RWPE1 (cell line): ENCODE measurements around the gene LHFPL3.
A peak's percentile ranks its signal among the peaks of the same experiment; 100 is the strongest.

Experiments
- CTCF ChIA-PET: fragments of 350-600 bp; sonication (Branson Sonifier 250); formaldehyde crosslinking; extraction: SDS; loops from one replicate; lab custom pipeline; 2021; lab: Yijun Ruan, JAX
- POLR2A ChIA-PET: fragments of 400-600 bp; formaldehyde crosslinking; extraction: SDS; loops from one replicate; lab custom pipeline; 2020; ENCODE audit warnings: antibody characterized with exemption; ENCODE audit not compliant: low non-redundant PET; lab: Yijun Ruan, JAX
- DNase-seq: peaks from one replicate; pipeline ENCODE4 v3.0.0; 2012; ENCODE audit warnings: low spot score
- H3K27ac ChIP-seq: fragments of 450-650 bp; 2 replicates; pipeline ENCODE4 v1.5.1; 2017
- CTCF ChIP-seq: fragments of 450-650 bp; conservative IDR thresholded peaks from 2 replicates; pipeline ENCODE4 v1.5.1; 2017; ENCODE audit warnings: low read depth, mild to moderate bottlenecking

LHFPL3 gene

GRCh38 chr7:104640506-104640905, 312.1 kb downstream of the LHFPL3 start:
- POLR2A ChIA-PET = no interaction called here
- no peak overlapping the region for H3K27ac ChIP-seq
- DNase-seq = no peak
- no peak for TF ChIP-seq CTCF
- CTCF ChIA-PET = no interaction called here

- no peak overlapping the region for H3K27ac ChIP-seq
- ChIA-PET CTCF (interaction anchor here (0.7 to 1.4 kb wide), 2 partner anchors 12 to 1776 kb away, joined by 3 to 4 read pairs; no protein-coding TSS in a partner anchor), POLR2A (no interaction called here)
- no peak for DNase-seq
- no peak for TF ChIP-seq CTCF
These were observed 314.2 kb downstream of the LHFPL3 start for GRCh38 chr7:104642560-104642959.

GRCh38 chr7:104643587-104644217, 315.3 kb downstream of the LHFPL3 start:
- peak; percentile 13 for DNase-seq
- ChIA-PET CTCF (interaction anchor here (0.6 to 1.4 kb wide), 4 partner anchors 13 to 412 kb away, joined by 3 to 4 read pairs (median 4); no protein-coding TSS in a partner anchor), POLR2A (no interaction called here)
- peak; percentile 26 for TF ChIP-seq CTCF
- H3K27ac ChIP-seq = no peak overlapping the region

- CTCF ChIA-PET = no interaction called here
- TF ChIP-seq CTCF = no peak
- H3K27ac ChIP-seq = no peak overlapping the region
- no peak for DNase-seq
- POLR2A ChIA-PET = no interaction called here
These were observed 322.7 kb downstream of the LHFPL3 start for GRCh38 chr7:104650991-104651640.

DNA sequence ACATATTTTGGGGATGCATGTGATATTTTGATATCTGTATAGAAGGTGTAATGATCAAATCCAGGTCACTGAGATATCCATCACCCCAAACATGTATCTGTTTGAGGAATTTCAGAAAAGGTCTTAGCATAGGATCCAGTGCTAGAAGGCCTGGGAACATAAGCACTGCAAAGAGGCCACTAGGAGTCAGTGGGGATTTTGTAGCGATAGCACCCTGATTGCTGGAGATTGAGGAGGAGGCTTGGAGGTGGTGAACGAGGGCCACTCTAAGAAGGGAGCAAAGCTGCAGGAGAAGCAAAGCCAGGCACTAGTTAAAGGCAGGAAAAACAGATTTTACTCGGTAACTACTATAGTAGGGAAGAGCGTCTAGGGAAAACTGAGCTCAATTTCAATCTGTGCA, 324.0 kb downstream of the LHFPL3 start:
- POLR2A ChIA-PET = no interaction called here
- DNase-seq = no peak
- TF ChIP-seq CTCF = no peak
- CTCF ChIA-PET = no interaction called here
- no peak overlapping the region for H3K27ac ChIP-seq

- DNase-seq = no peak
- ChIA-PET CTCF (no interaction called here), POLR2A (no interaction called here)
- no peak overlapping the region for H3K27ac ChIP-seq
- no peak for TF ChIP-seq CTCF
These were observed 324.5 kb downstream of the LHFPL3 start for GRCh38 chr7:104652865-104653264.
